WTC11 (cell line): ENCODE data around the gene RNASE4. TPM values are rescaled to one million over a fixed set of nuclear protein-coding genes. Genes with fewer than 3 reads are reported as not detected.

Experiments used
- ATAC-seq: fragments of 200-7000 bp; cut with Tn5 transposase; 2 replicates; pipeline ENCODE4 v1.10.0; 2021; ENCODE audit warnings: mild to moderate bottlenecking, moderate library complexity
- CTCF ChIA-PET: fragments of 300-600 bp; sonication (Branson Sonifier 250); formaldehyde crosslinking; loops from one replicate; lab custom pipeline; 2021; ENCODE audit warnings: antibody characterized with exemption; lab: Charles Lee
- POLR2A ChIA-PET: fragments of 350-600 bp; sonication (Branson Sonifier 250); formaldehyde crosslinking; loops from one replicate; lab custom pipeline; 2021; ENCODE audit warnings: antibody characterized with exemption; lab: Charles Lee
- DNase-seq: peaks from one replicate; pipeline ENCODE4 v3.0.0; 2021; ENCODE audit warnings: low spot score
- H3K27ac Mint-ChIP-seq: 2 replicates; pipeline ENCODE4 v1.8.0; 2021; ENCODE audit warnings: mixed read lengths
- H3K27me3 Mint-ChIP-seq: 2 replicates; pipeline ENCODE4 v1.8.0; 2021; ENCODE audit warnings: low read depth, mild to moderate bottlenecking, moderate library complexity, mixed read lengths
- H3K36me3 Mint-ChIP-seq: 2 replicates; pipeline ENCODE4 v1.8.0; 2021; ENCODE audit warnings: mixed read lengths
- H3K4me1 Mint-ChIP-seq: 2 replicates; pipeline ENCODE4 v1.8.0; 2022; ENCODE audit warnings: mixed read lengths
- H3K4me3 Mint-ChIP-seq: 2 replicates; pipeline ENCODE4 v1.8.0; 2021; ENCODE audit warnings: mild to moderate bottlenecking, moderate library complexity, mixed read lengths
- H3K9me3 Mint-ChIP-seq: 2 replicates; pipeline ENCODE4 v1.8.0; 2021; ENCODE audit warnings: mixed read lengths
- ATF1 ChIP-seq: sonication (generic); formaldehyde crosslinking; IDR thresholded peaks from 2 replicates; pipeline ENCODE4 v1.8.1; 2023; ENCODE audit warnings: mild to moderate bottlenecking, moderate library complexity, missing genetic modification reagents
- CREM ChIP-seq: sonication (generic); formaldehyde crosslinking; IDR thresholded peaks from 2 replicates; pipeline ENCODE4 v1.8.1; 2022; ENCODE audit warnings: mild to moderate bottlenecking, missing genetic modification reagents, moderate library complexity
- ESRRA ChIP-seq: sonication (generic); formaldehyde crosslinking; IDR thresholded peaks from 2 replicates; pipeline ENCODE4 v1.8.1; 2022; ENCODE audit warnings: mild to moderate bottlenecking, missing genetic modification reagents, borderline replicate concordance
- ETV6 ChIP-seq: sonication (generic); formaldehyde crosslinking; IDR thresholded peaks from 2 replicates; pipeline ENCODE4 v1.8.1; 2022; ENCODE audit warnings: mild to moderate bottlenecking, missing genetic modification reagents
- JAZF1 ChIP-seq: fragments of 250-450 bp; sonication (Bioruptor Pico); IDR thresholded peaks from 2 replicates; pipeline ENCODE4 v1.9.0; 2021; ENCODE audit warnings: moderate library complexity, mild to moderate bottlenecking, inconsistent platforms
- RORB ChIP-seq: fragments of 250-450 bp; sonication (Bioruptor Pico); IDR thresholded peaks from 2 replicates; pipeline ENCODE4 v1.9.0; 2021; ENCODE audit warnings: mild to moderate bottlenecking
- SMAD3 ChIP-seq: sonication (generic); formaldehyde crosslinking; IDR thresholded peaks from 2 replicates; pipeline ENCODE4 v1.8.0; 2022; ENCODE audit warnings: missing genetic modification reagents, mild to moderate bottlenecking, borderline replicate concordance
- SMAD4 ChIP-seq: sonication (generic); formaldehyde crosslinking; IDR thresholded peaks from 2 replicates; pipeline ENCODE4 v1.8.0; 2022; ENCODE audit warnings: mild to moderate bottlenecking, missing genetic modification reagents
- SOX15 ChIP-seq: fragments of 250-450 bp; sonication (Bioruptor Pico); IDR thresholded peaks from 2 replicates; pipeline ENCODE4 v1.9.0; 2021; ENCODE audit warnings: mild to moderate bottlenecking
- SP1 ChIP-seq: sonication (generic); formaldehyde crosslinking; conservative IDR thresholded peaks from 2 replicates; pipeline ENCODE4 v1.8.1; 2022; ENCODE audit warnings: missing genetic modification reagents
- ZNF263 ChIP-seq: sonication (generic); formaldehyde crosslinking; IDR thresholded peaks from 2 replicates; pipeline ENCODE4 v1.8.1; 2022; ENCODE audit warnings: low read depth, mild to moderate bottlenecking, moderate library complexity, missing genetic modification reagents
- total RNA-seq: library from RNA; stranded (reverse); gene quantifications from 3 replicates; pipeline ENCODE4 v1.2.3, GENCODE V29; 2021
- TF ChIP-seq, protein P1 (sequence below): sonication (generic); formaldehyde crosslinking; conservative IDR thresholded peaks from 2 replicates; pipeline ENCODE4 v1.8.1; 2022; ENCODE audit warnings: mild to moderate bottlenecking, missing genetic modification reagents
- TF ChIP-seq, protein P2 (sequence below): sonication (generic); formaldehyde crosslinking; IDR thresholded peaks from 2 replicates; pipeline ENCODE4 v1.8.1; 2023; ENCODE audit warnings: mild to moderate bottlenecking, missing genetic modification reagents
- TF ChIP-seq, protein P3 (sequence below): sonication (generic); formaldehyde crosslinking; IDR thresholded peaks from 2 replicates; pipeline ENCODE4 v1.8.1; 2023; ENCODE audit warnings: mild to moderate bottlenecking, missing genetic modification reagents
- TF ChIP-seq, protein P4 (sequence below): sonication (generic); formaldehyde crosslinking; IDR thresholded peaks from 2 replicates; pipeline ENCODE4 v1.8.0; 2023; ENCODE audit warnings: mild to moderate bottlenecking, missing genetic modification reagents
- TF ChIP-seq, protein P5 (sequence below): fragments of 250-450 bp; sonication (Bioruptor Pico); IDR thresholded peaks from 2 replicates; pipeline ENCODE4 v2.1.2; 2022; ENCODE audit warnings: mild to moderate bottlenecking, moderate library complexity

Gene RNASE4
- total RNA-seq, 1 experiment from 2014 or later, result 2.8 TPM

DNA sequence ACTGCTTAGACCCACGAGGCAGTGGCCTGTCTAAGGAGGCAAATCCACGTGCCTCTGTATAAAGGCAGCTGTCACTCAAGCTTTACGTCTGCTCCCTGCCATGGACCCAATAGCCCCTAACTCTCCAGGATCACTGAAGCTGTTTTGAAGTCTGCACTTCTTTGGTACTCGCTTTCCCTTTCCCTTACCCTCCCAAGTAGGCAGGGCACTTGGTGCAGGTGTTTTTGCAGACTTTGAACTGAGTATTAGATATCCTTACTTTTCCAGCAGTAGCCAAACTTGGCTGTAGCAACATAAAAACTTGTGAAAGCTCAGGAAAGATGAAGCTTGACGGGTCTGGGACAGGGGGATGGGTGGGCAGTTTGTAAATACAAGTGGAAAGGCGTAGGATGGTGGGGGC lies 25.0 kb upstream of the RNASE4 start:
- Mint-ChIP-seq H3K36me3 (no peaks in the 10 kb centered on the region), H3K4me1 (peaks cover 33% of the 10 kb centered on the region), H3K4me3 (peak overlapping the region; percentile 93), H3K9me3 (no peaks in the 10 kb centered on the region), H3K27me3 (peaks cover 70% of the 10 kb centered on the region), H3K27ac (no peak overlapping the region)
- DNase-seq (no peak), ATAC-seq (no peak)
- no peak for TF ChIP-seq SOX15 (CRISPR knock-in tag)
- ChIA-PET CTCF (interaction anchor here (0.8 to 5.9 kb wide), 9 partner anchors 12 to 380 kb away, joined by 3 to 106 read pairs (median 4); partner anchors contain the start of gene RNASE4), POLR2A (no interaction called here)

DNA sequence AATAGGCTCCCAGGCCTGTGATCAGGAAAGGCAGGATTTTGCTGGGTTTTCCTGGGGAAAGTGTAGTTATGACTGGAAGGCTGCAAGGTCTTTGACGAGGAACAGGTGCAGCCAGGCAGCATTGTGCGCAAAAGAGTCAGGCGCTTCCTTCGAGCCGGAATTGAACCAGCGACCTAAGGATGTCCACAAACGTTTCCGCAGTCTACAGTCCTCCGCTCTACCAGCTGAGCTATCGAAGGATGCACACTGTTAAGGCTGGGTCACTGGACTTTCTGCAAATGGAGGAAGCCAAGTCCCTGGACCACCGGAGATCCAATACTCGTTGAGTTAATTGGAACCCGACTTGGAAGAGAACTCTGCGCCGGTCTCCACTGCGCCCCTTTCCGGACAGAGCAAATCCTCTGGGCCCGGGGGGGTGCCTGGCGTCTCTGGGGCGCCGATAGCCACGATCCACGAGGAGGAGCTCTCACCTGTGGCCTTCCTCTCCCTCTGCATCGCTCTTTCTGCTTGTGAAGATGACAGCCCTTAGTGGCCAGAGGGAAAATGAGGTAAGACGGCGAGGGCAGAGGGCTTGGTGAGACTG lies 24.5 kb upstream of the RNASE4 start:
- Mint-ChIP-seq H3K27me3 (peaks cover 72% of the 10 kb centered on the region), H3K4me1 (peaks cover 30% of the 10 kb centered on the region), H3K9me3 (no peaks in the 10 kb centered on the region), H3K27ac (0 out of 2 replicates have a peak overlapping the region, but pooled peaks have one; percentile 52), H3K4me3 (peak overlapping the region; percentile 93), H3K36me3 (no peaks in the 10 kb centered on the region)
- TF ChIP-seq, protein P1, sequence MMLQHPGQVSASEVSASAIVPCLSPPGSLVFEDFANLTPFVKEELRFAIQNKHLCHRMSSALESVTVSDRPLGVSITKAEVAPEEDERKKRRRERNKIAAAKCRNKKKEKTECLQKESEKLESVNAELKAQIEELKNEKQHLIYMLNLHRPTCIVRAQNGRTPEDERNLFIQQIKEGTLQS (CRISPR knock-in tag), result no peak
- TF ChIP-seq CREM (CRISPR knock-in tag), result no peak
- TF ChIP-seq, protein P2, sequence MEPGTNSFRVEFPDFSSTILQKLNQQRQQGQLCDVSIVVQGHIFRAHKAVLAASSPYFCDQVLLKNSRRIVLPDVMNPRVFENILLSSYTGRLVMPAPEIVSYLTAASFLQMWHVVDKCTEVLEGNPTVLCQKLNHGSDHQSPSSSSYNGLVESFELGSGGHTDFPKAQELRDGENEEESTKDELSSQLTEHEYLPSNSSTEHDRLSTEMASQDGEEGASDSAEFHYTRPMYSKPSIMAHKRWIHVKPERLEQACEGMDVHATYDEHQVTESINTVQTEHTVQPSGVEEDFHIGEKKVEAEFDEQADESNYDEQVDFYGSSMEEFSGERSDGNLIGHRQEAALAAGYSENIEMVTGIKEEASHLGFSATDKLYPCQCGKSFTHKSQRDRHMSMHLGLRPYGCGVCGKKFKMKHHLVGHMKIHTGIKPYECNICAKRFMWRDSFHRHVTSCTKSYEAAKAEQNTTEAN, result no peak
- TF ChIP-seq, protein P3, sequence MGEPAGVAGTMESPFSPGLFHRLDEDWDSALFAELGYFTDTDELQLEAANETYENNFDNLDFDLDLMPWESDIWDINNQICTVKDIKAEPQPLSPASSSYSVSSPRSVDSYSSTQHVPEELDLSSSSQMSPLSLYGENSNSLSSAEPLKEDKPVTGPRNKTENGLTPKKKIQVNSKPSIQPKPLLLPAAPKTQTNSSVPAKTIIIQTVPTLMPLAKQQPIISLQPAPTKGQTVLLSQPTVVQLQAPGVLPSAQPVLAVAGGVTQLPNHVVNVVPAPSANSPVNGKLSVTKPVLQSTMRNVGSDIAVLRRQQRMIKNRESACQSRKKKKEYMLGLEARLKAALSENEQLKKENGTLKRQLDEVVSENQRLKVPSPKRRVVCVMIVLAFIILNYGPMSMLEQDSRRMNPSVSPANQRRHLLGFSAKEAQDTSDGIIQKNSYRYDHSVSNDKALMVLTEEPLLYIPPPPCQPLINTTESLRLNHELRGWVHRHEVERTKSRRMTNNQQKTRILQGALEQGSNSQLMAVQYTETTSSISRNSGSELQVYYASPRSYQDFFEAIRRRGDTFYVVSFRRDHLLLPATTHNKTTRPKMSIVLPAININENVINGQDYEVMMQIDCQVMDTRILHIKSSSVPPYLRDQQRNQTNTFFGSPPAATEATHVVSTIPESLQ (CRISPR knock-in tag), result no peak
- no peak for TF ChIP-seq JAZF1 (CRISPR knock-in tag)
- no peak for TF ChIP-seq SP1 (CRISPR knock-in tag)
- TF ChIP-seq, protein P4, sequence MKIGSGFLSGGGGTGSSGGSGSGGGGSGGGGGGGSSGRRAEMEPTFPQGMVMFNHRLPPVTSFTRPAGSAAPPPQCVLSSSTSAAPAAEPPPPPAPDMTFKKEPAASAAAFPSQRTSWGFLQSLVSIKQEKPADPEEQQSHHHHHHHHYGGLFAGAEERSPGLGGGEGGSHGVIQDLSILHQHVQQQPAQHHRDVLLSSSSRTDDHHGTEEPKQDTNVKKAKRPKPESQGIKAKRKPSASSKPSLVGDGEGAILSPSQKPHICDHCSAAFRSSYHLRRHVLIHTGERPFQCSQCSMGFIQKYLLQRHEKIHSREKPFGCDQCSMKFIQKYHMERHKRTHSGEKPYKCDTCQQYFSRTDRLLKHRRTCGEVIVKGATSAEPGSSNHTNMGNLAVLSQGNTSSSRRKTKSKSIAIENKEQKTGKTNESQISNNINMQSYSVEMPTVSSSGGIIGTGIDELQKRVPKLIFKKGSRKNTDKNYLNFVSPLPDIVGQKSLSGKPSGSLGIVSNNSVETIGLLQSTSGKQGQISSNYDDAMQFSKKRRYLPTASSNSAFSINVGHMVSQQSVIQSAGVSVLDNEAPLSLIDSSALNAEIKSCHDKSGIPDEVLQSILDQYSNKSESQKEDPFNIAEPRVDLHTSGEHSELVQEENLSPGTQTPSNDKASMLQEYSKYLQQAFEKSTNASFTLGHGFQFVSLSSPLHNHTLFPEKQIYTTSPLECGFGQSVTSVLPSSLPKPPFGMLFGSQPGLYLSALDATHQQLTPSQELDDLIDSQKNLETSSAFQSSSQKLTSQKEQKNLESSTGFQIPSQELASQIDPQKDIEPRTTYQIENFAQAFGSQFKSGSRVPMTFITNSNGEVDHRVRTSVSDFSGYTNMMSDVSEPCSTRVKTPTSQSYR, result no peak
- TF ChIP-seq ZNF263 (CRISPR knock-in tag), result no peak
- TF ChIP-seq, protein P5, sequence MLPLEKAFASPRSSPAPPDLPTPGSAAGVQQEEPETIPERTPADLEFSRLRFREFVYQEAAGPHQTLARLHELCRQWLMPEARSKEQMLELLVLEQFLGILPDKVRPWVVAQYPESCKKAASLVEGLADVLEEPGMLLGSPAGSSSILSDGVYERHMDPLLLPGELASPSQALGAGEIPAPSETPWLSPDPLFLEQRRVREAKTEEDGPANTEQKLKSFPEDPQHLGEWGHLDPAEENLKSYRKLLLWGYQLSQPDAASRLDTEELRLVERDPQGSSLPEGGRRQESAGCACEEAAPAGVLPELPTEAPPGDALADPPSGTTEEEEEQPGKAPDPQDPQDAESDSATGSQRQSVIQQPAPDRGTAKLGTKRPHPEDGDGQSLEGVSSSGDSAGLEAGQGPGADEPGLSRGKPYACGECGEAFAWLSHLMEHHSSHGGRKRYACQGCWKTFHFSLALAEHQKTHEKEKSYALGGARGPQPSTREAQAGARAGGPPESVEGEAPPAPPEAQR, result no peak
- TF ChIP-seq ESRRA (CRISPR knock-in tag), result no peak
- TF ChIP-seq SMAD4 (CRISPR knock-in tag), result no peak
- no peak for TF ChIP-seq RORB (CRISPR knock-in tag)
- DNase-seq, result peak; percentile 57
- CTCF ChIA-PET, result interaction anchor here (0.6 to 5.9 kb wide), 21 partner anchors 9 to 380 kb away, joined by 3 to 106 read pairs (median 4); partner anchors contain the start of genes PIP4P1 and RNASE4
- peak; percentile 3 for ATAC-seq
- POLR2A ChIA-PET, result interaction anchor here (0.8 kb wide), 1 partner anchor 21 kb away, joined by 3 read pairs; no protein-coding TSS in a partner anchor

DNA sequence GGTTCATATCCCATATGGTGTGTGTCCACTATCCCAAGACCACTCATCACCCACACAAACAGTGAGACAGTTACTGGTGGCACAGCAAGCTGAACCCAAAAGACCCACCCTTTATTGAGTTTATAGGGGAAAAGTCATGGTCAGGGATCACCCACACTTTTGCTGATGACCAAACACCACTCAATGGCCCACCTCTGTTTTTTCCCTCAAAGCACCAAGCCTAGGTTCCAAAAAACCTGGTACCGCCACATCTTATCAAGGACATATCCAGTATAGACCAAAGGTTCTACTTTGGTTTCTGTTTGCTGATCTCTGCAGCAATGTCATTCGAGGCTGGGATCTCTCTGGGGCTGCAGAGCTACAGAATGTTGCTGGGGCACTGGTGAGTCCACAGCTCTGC lies 23.2 kb upstream of the RNASE4 start:
- Mint-ChIP-seq H3K36me3 (no peaks in the 10 kb centered on the region), H3K4me3 (no peak overlapping the region; the same call in 1 of the 2 replicates), H3K4me1 (peaks cover 26% of the 10 kb centered on the region), H3K27ac (no peak overlapping the region), H3K9me3 (no peaks in the 10 kb centered on the region), H3K27me3 (peaks cover 64% of the 10 kb centered on the region)
- ATAC-seq (no peak), DNase-seq (no peak)
- CTCF ChIA-PET, result interaction anchor here (0.7 to 3.0 kb wide), 8 partner anchors 15 to 212 kb away, joined by 3 to 19 read pairs (median 6); partner anchors contain the start of gene RNASE4
- POLR2A ChIA-PET, result no interaction called here
- no peak for TF ChIP-seq ETV6 (CRISPR knock-in tag)
- TF ChIP-seq ATF1 (CRISPR knock-in tag), result no peak
- TF ChIP-seq SMAD3 (CRISPR knock-in tag), result no peak
